Stimulated activated CD4-positive, alpha-beta T cell treated with anti-CD3 and anti-CD28 coated beads, Interleukin-4, amount 100 ng/mL, for 1 hour (primary cell): ENCODE data around the gene RBM34.
"Not testable (repeated sequence)": the region's sequence is repeated elsewhere in the genome, so short reads cannot be mapped to it uniquely, and the experiment has no call there.

Experiments
- DNase-seq: peaks from one replicate; pipeline ENCODE4 v3.0.0-alpha.2; 2020

The RBM34 gene

GRCh38 chr1:235112297-235113182, 48.5 kb downstream of the RBM34 start:
- DNase-seq, result no peak

GRCh38 chr1:235111107-235111506, 49.9 kb downstream of the RBM34 start:
- DNase-seq, result no peak

- no peak for DNase-seq
These were observed 52.2 kb downstream of the RBM34 start for GRCh38 chr1:235108876-235109275.

GRCh38 chr1:235108185-235108593, 52.9 kb downstream of the RBM34 start:
- DNase-seq, result no peak

- no peak for DNase-seq
These were observed 53.5 kb downstream of the RBM34 start for GRCh38 chr1:235107368-235108184.

GRCh38 chr1:235106457-235106856, 54.6 kb downstream of the RBM34 start:
- DNase-seq, result no peak

GRCh38 chr1:235105051-235106043, 55.7 kb downstream of the RBM34 start:
- DNase-seq, result no peak

GRCh38 chr1:235102993-235103411, 58.0 kb downstream of the RBM34 start:
- no peak for DNase-seq

GRCh38 chr1:235102259-235102582, 58.8 kb downstream of the RBM34 start:
- no peak for DNase-seq

GRCh38 chr1:235101558-235102258, 59.3 kb downstream of the RBM34 start:
- no peak for DNase-seq

- no peak for DNase-seq
These were observed 60.8 kb downstream of the RBM34 start for GRCh38 chr1:235100194-235100772.

- DNase-seq, result no peak
These were observed 62.1 kb downstream of the RBM34 start for GRCh38 chr1:235098991-235099390.

GRCh38 chr1:235098547-235098946, 62.5 kb downstream of the RBM34 start:
- DNase-seq, result no peak

GRCh38 chr1:235097501-235097900, 63.5 kb downstream of the RBM34 start:
- not testable (repeated sequence) for DNase-seq

- no peak for DNase-seq
These were observed 65.0 kb downstream of the RBM34 start for GRCh38 chr1:235095938-235096562.

- DNase-seq, result peak; percentile 87
These were observed 67.1 kb downstream of the RBM34 start for GRCh38 chr1:235093696-235094592.

- no peak for DNase-seq
These were observed 67.9 kb downstream of the RBM34 start for GRCh38 chr1:235093013-235093695.

- not testable (repeated sequence) for DNase-seq
These were observed 68.6 kb downstream of the RBM34 start for GRCh38 chr1:235092415-235092814.

GRCh38 chr1:235092045-235092406, 69.0 kb downstream of the RBM34 start:
- DNase-seq, result not testable (repeated sequence)
